ENCODE measurements around the gene ENTPD6.

The ENTPD6 gene

GRCh38 chr20:25173321-25173720 lies 22.2 kb upstream of the ENTPD6 start:
- H3K36me3 Mint-ChIP-seq (ENCODE audit: low read depth) = no peaks in the 10 kb centered on the region
- no peak for TF ChIP-seq CTCF (IDR thresholded peaks at IDR 0.05; ENCODE audit: unreplicated experiment in 3 of 3)
- peaks cover 14% of the 10 kb centered on the region for H3K9me3 Mint-ChIP-seq
- no peak overlapping the region for H3K27ac Mint-ChIP-seq
- H3K4me1 Mint-ChIP-seq = no peaks in the 10 kb centered on the region
- H3K27me3 Mint-ChIP-seq (ENCODE audit: low read depth) = peaks cover 41% of the 10 kb centered on the region
- no peak overlapping the region for H3K4me3 Mint-ChIP-seq

GRCh38 chr20:25173886-25174308 lies 21.6 kb upstream of the ENTPD6 start:
- Mint-ChIP-seq H3K36me3 (ENCODE audit: low read depth) (no peaks in the 10 kb centered on the region), H3K4me3 (no peak overlapping the region), H3K27me3 (ENCODE audit: low read depth) (peaks cover 36% of the 10 kb centered on the region), H3K9me3 (peaks cover 10% of the 10 kb centered on the region), H3K4me1 (no peaks in the 10 kb centered on the region), H3K27ac (no peak overlapping the region)
- no peak for TF ChIP-seq CTCF (IDR thresholded peaks at IDR 0.05; ENCODE audit: unreplicated experiment in 3 of 3)

- no peak overlapping the region for H3K27ac Mint-ChIP-seq
- peaks cover 36% of the 10 kb centered on the region for H3K27me3 Mint-ChIP-seq (ENCODE audit: low read depth)
- H3K4me1 Mint-ChIP-seq = no peaks in the 10 kb centered on the region
- H3K36me3 Mint-ChIP-seq (ENCODE audit: low read depth) = no peaks in the 10 kb centered on the region
- no peak for TF ChIP-seq CTCF (IDR thresholded peaks at IDR 0.05; ENCODE audit: unreplicated experiment in 3 of 3)
- H3K4me3 Mint-ChIP-seq = no peak overlapping the region
- peaks cover 9% of the 10 kb centered on the region for H3K9me3 Mint-ChIP-seq
Observed at GRCh38 chr20:25176184-25176583, 19.3 kb upstream of the ENTPD6 start.

- H3K27ac Mint-ChIP-seq = no peak overlapping the region
- H3K36me3 Mint-ChIP-seq (ENCODE audit: low read depth) = no peaks in the 10 kb centered on the region
- TF ChIP-seq CTCF (IDR thresholded peaks at IDR 0.05; ENCODE audit: unreplicated experiment in 3 of 3) = no peak
- H3K27me3 Mint-ChIP-seq (ENCODE audit: low read depth) = peaks cover 30% of the 10 kb centered on the region
- no peaks in the 10 kb centered on the region for H3K4me1 Mint-ChIP-seq
- no peak overlapping the region for H3K4me3 Mint-ChIP-seq
- peaks cover 10% of the 10 kb centered on the region for H3K9me3 Mint-ChIP-seq
Observed at GRCh38 chr20:25177890-25178321, 17.6 kb upstream of the ENTPD6 start.

- no peaks in the 10 kb centered on the region for H3K4me1 Mint-ChIP-seq
- H3K27me3 Mint-ChIP-seq (ENCODE audit: low read depth) = peaks cover 31% of the 10 kb centered on the region
- H3K36me3 Mint-ChIP-seq (ENCODE audit: low read depth) = no peaks in the 10 kb centered on the region
- no peak overlapping the region for H3K27ac Mint-ChIP-seq
- H3K4me3 Mint-ChIP-seq = no peak overlapping the region
- peaks cover 9% of the 10 kb centered on the region for H3K9me3 Mint-ChIP-seq
- peak; percentile 58 to 65 (median 63) for TF ChIP-seq CTCF (IDR thresholded peaks at IDR 0.05; ENCODE audit: unreplicated experiment in 3 of 3)
Observed at GRCh38 chr20:25178563-25179438, 16.7 kb upstream of the ENTPD6 start.

Data from nephron (organoid).